GM19397 (cell line): ENCODE results near the gene ALG12.

ENCODE experiments used
- ATAC-seq: cut with Tn5 transposase; IDR thresholded peaks from one replicate; pipeline ENCODE4 v1.9.1; 2021; ENCODE audit warnings: mild to moderate bottlenecking, moderate library complexity; ENCODE audit not compliant: unreplicated experiment

ALG12 gene

GRCh38 chr22:49915610-49916009 lies 2.6 kb downstream of the ALG12 start:
- ATAC-seq, result no peak

GRCh38 chr22:49914256-49914655 lies 4.0 kb downstream of the ALG12 start:
- ATAC-seq, result no peak

GRCh38 chr22:49913446-49913845 lies 4.8 kb downstream of the ALG12 start:
- ATAC-seq, result no peak

GRCh38 chr22:49913026-49913425 lies 5.2 kb downstream of the ALG12 start:
- no peak for ATAC-seq

- no peak for ATAC-seq
Observed at GRCh38 chr22:49911881-49912625, 6.2 kb downstream of the ALG12 start.

GRCh38 chr22:49910229-49911155 lies 7.7 kb downstream of the ALG12 start:
- no peak for ATAC-seq

GRCh38 chr22:49909476-49910205 lies 8.6 kb downstream of the ALG12 start:
- no peak for ATAC-seq

- no peak for ATAC-seq
Observed at GRCh38 chr22:49907807-49908206, 10.4 kb downstream of the ALG12 start.

- no peak for ATAC-seq
Observed at GRCh38 chr22:49906799-49907290, 11.4 kb downstream of the ALG12 start.

GRCh38 chr22:49906071-49906798 lies 12.0 kb downstream of the ALG12 start:
- ATAC-seq, result no peak

- no peak for ATAC-seq
Observed at GRCh38 chr22:49905465-49905864, 12.8 kb downstream of the ALG12 start.

GRCh38 chr22:49904040-49904369 lies 14.2 kb downstream of the ALG12 start:
- ATAC-seq, result no peak

GRCh38 chr22:49903322-49904039 lies 14.8 kb downstream of the ALG12 start:
- no peak for ATAC-seq

GRCh38 chr22:49901457-49901856 lies 16.8 kb downstream of the ALG12 start:
- no peak for ATAC-seq

- no peak for ATAC-seq
Observed at GRCh38 chr22:49900441-49901230, 17.6 kb downstream of the ALG12 start.

- no peak for ATAC-seq
Observed at GRCh38 chr22:49899530-49899929, 18.7 kb downstream of the ALG12 start.

GRCh38 chr22:49897015-49897684 lies 21.1 kb downstream of the ALG12 start:
- no peak for ATAC-seq

- no peak for ATAC-seq
Observed at GRCh38 chr22:49896201-49896600, 22.0 kb downstream of the ALG12 start.
